ENCODE data around the gene RNF26. TPM values are rescaled to one million over a fixed set of nuclear protein-coding genes. Genes with fewer than 3 reads are reported as not detected.

RNF26 gene
- total and polyA plus RNA-seq, 4 donors: 8.2 to 25.4 (median 13.6) TPM

DNA sequence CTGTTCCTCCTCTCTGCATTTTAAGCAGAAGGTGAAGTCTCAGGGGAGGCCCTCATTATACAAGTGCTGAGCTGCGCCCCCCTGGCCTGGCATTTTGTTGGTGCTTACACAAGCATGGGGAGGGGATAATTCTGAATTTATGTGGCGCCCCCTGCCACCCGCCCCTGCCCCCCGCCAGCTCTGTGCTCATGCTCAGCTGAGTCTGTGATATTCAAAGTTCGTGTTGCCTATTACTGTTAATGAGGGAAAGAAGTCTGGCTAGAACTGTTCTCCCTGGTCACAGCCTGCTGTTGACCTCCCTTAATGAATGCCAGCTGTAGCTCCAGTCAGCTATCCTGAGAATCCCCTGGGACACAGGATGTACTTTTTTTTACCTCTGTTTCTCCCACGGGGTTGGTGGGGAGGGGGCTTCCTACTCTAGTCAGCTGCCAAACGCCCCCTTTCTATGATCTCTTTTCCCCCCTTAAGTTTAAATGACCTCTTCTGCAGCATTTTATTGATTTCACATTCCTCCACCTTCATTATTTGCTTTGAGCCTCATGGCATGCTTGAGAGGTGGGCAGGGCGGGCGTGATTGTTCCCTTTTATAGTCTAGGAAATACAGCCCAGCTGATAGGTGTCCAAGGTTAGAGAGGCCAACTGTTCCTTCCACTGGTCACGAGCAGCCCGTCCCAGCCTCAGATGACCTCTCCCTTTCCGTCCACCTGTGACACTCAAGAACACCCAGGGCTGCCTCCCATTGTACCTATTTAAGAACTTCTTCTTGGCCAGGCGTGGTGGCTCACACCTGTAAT lies 35.0 kb downstream of the RNF26 start:
- Histone ChIP-seq H3K4me1 (ENCODE audit: control insufficient read depth in 5 of 5, insufficient read depth in 5 of 5, low read length in 5 of 5) (peaks cover 4 to 24% (median 14%) of the 10 kb centered on the region in 5 donors), H3K27me3 (ENCODE audit: control insufficient read depth in 3 of 3, insufficient read depth in 3 of 3, low read length in 2 of 3) (peaks cover 0 to 13% (median 9%) of the 10 kb centered on the region in 3 donors), H3K9me3 (ENCODE audit: control insufficient read depth in 4 of 4, insufficient read depth in 3 of 4, low read length in 3 of 4) (no peaks in the 10 kb centered on the region), H3K36me3 (ENCODE audit: control insufficient read depth in 4 of 4, insufficient read depth in 4 of 4, low read length in 4 of 4) (no peaks in the 10 kb centered on the region), H3K27ac (ENCODE audit: low read depth in 1 of 2, low read length in 1 of 2) (peak overlapping the region in 1 of 2 donors; percentile 86), H3K4me3 (no peak overlapping the region), H3K9ac (ENCODE audit: insufficient read depth in 1 of 2, low read length in 2 of 2) (no peak overlapping the region)
- DNase-seq (no peak), ATAC-seq (ENCODE audit: insufficient read depth, low FRiP score) (no peak)
- TF ChIP-seq CTCF (IDR thresholded peaks at IDR 0.05; ENCODE audit: control extremely low read depth, extremely low read depth): no peak
- WGBS, 2 donors: 74 to 89% methylated on average over 13 of the region's 13 CpGs

- Histone ChIP-seq H3K27me3 (ENCODE audit: control insufficient read depth in 3 of 3, insufficient read depth in 3 of 3, low read length in 2 of 3) (peaks cover 0 to under 1% (median 0%) of the 10 kb centered on the region in 3 donors), H3K36me3 (ENCODE audit: control insufficient read depth in 4 of 4, insufficient read depth in 4 of 4, low read length in 4 of 4) (no peaks in the 10 kb centered on the region), H3K4me1 (ENCODE audit: control insufficient read depth in 5 of 5, insufficient read depth in 5 of 5, low read length in 5 of 5) (peaks cover 4 to 36% (median 18%) of the 10 kb centered on the region in 5 donors), H3K9ac (ENCODE audit: insufficient read depth in 1 of 2, low read length in 2 of 2) (no peak overlapping the region), H3K27ac (ENCODE audit: low read depth in 1 of 2, low read length in 1 of 2) (peak overlapping the region in 1 of 2 donors; percentile 86), H3K9me3 (ENCODE audit: control insufficient read depth in 4 of 4, insufficient read depth in 3 of 4, low read length in 3 of 4) (no peaks in the 10 kb centered on the region), H3K4me3 (no peak overlapping the region)
- no peak for TF ChIP-seq CTCF (IDR thresholded peaks at IDR 0.05; ENCODE audit: control extremely low read depth, extremely low read depth)
- DNase-seq: no peak
- no peak for ATAC-seq (ENCODE audit: insufficient read depth, low FRiP score)
- 53 to 66% methylated on average over 8 of the region's 8 CpGs for WGBS, 2 donors
Observed at GRCh38 chr11:119370486-119371046, 36.2 kb downstream of the RNF26 start.

DNA sequence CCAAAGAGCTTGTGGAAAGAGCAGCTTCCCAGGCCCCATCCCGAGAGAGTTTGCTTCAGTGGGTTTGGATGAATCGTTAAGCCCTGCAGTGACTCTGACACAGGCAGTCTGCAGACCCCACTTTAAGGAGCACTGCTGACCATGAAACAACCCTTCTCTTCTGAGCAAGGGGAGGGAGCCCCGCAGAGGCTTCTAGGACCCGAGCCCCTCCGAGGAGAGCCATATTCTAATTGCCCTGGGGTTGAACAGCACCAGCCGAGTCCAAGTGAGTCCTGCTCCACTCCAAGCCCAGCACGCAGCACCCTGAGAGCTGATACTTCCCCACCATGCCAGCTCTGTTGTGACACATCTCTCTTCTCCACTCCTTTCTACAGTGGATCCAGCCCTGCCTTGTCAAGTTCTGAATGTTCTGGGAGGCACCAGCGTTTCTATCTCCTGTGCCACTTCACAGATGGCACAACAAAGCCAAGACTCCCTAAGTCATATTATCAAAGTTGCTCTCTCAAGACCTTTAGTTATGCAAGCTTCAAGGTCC lies 36.8 kb downstream of the RNF26 start:
- Histone ChIP-seq H3K27me3 (ENCODE audit: control insufficient read depth in 3 of 3, insufficient read depth in 3 of 3, low read length in 2 of 3) (no peaks in the 10 kb centered on the region), H3K4me3 (no peak overlapping the region), H3K9me3 (ENCODE audit: control insufficient read depth in 4 of 4, insufficient read depth in 3 of 4, low read length in 3 of 4) (no peaks in the 10 kb centered on the region), H3K36me3 (ENCODE audit: control insufficient read depth in 4 of 4, insufficient read depth in 4 of 4, low read length in 4 of 4) (no peaks in the 10 kb centered on the region), H3K4me1 (ENCODE audit: control insufficient read depth in 5 of 5, insufficient read depth in 5 of 5, low read length in 5 of 5) (peaks cover 4 to 42% (median 19%) of the 10 kb centered on the region in 5 donors), H3K9ac (ENCODE audit: insufficient read depth in 1 of 2, low read length in 2 of 2) (no peak overlapping the region), H3K27ac (ENCODE audit: low read depth in 1 of 2, low read length in 1 of 2) (peak overlapping the region in 1 of 2 donors; percentile 86)
- WGBS, 2 donors: 82 to 91% methylated on average over 8 of the region's 8 CpGs
- DNase-seq (no peak), ATAC-seq (ENCODE audit: insufficient read depth, low FRiP score) (no peak)
- no peak for TF ChIP-seq CTCF (IDR thresholded peaks at IDR 0.05; ENCODE audit: control extremely low read depth, extremely low read depth)
